Mucosa of stomach (tissue), 1 donor: ENCODE measurements around the gene ACER3.
"Not testable (repeated sequence)": the region's sequence is repeated elsewhere in the genome, so short reads cannot be mapped to it uniquely, and the experiment has no call there.

Experiments
- H3K27me3 ChIP-seq: one replicate; pipeline ENCODE4 v1.7.0; 2013; ENCODE audit warnings: mild to moderate bottlenecking, low read length; ENCODE audit not compliant: control insufficient read depth, insufficient read depth
- H3K36me3 ChIP-seq: one replicate; pipeline ENCODE4 v1.7.0; 2013; ENCODE audit warnings: low read length; ENCODE audit not compliant: control insufficient read depth, insufficient read depth
- H3K4me1 ChIP-seq: one replicate; pipeline ENCODE4 v1.7.0; 2013; ENCODE audit warnings: mild to moderate bottlenecking, low read length; ENCODE audit not compliant: control insufficient read depth, insufficient read depth
- H3K4me3 ChIP-seq: one replicate; pipeline ENCODE4 v1.7.0; 2013; ENCODE audit warnings: low read length
- H3K9ac ChIP-seq: one replicate; pipeline ENCODE4 v1.7.0; 2013; ENCODE audit warnings: mild to moderate bottlenecking, low read length, moderate library complexity
- H3K9me3 ChIP-seq: one replicate; pipeline ENCODE4 v1.7.0; 2013; ENCODE audit warnings: mild to moderate bottlenecking, low read length, moderate library complexity; ENCODE audit not compliant: control insufficient read depth
- donor health status: Pancreatic carcinoma.

Gene ACER3

DNA sequence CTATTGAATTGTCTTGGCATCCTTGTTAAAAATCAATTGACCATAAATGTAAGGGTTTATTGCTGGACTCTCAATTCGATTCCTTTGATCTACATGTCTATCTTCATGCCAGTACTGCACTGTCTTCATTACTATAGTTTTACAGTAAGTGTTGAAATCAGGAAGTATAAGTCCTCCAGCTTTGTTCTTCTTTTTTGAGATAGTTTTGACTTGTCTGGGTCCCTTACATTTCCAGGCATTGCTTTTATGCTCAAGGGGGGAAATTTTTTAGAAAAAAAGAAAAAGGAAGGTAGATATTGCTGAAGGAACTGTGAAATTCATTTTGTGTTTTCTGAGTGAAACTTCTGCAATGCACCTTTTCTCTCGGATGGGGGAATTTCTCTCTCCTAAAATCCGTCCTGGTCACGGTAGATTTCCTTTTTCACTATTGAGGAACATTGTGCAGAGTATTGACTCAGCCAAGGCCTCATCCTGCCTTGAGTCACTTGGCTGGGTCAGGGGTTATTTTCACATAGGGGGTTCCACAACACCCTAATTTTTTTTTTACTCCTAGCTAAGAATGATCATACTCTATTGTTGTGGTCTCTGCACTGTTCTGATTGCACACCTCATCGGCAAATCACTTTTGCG lies 2.8 kb upstream of the ACER3 start:
- Histone ChIP-seq H3K27me3 (no peaks in the 10 kb centered on the region), H3K36me3 (no peaks in the 10 kb centered on the region), H3K4me3 (no peak overlapping the region), H3K4me1 (peaks cover 10% of the 10 kb centered on the region), H3K9ac (no peak overlapping the region), H3K9me3 (no peaks in the 10 kb centered on the region)

DNA sequence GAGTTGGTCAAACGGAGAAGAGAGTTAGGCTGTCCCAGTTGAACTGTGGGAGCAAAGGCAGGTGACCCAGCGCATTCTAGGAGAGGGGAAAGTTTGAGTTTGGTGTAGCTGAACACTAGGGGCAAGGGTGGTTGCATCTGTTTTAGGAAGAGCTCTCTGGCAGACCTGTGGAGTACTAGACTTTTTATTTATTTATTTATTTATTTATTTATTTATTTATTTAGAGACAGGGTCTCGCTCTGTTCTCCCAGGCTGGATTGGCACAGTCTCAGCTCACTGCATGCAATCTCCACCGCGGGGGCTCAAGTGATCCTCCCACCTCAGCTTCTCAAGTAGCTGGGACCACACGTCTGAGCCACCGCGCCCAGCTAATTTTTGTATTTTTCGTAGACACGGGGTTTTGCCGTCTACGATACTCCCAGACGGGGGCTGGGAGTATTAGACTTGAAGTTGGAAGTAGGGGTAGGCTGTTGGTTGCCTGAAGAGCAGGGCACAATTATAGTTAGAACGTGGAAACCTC lies 950 bp upstream of the ACER3 start:
- no peaks in the 10 kb centered on the region for H3K27me3 ChIP-seq
- no peak overlapping the region for H3K9ac ChIP-seq
- H3K36me3 ChIP-seq: no peaks in the 10 kb centered on the region
- no peaks in the 10 kb centered on the region for H3K9me3 ChIP-seq
- no peak overlapping the region for H3K4me3 ChIP-seq
- H3K4me1 ChIP-seq: peaks cover 10% of the 10 kb centered on the region

DNA sequence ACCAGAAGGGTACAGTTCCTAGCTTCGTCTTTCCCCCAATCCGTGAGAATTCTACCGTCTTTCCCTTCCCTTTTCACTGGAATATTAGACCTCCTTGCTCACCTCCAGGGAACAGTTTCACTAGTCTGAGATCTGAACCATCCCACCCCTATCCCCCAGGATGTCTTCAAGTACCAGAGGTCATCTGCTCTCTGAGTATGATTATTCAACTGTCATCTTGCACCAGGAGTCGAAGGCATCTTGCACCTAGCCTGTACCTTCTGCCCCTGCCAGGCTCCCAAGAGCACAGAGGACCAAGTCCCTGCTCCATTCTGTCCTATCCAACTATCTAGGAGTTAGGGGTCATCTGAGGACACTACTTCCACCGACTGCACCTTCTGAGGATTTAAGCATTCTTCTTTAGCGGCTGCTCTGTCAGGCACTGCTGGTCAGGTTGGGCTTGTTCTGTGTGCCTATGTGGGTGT lies 804 bp downstream of the ACER3 start:
- H3K4me1 ChIP-seq: peaks cover 10% of the 10 kb centered on the region

DNA sequence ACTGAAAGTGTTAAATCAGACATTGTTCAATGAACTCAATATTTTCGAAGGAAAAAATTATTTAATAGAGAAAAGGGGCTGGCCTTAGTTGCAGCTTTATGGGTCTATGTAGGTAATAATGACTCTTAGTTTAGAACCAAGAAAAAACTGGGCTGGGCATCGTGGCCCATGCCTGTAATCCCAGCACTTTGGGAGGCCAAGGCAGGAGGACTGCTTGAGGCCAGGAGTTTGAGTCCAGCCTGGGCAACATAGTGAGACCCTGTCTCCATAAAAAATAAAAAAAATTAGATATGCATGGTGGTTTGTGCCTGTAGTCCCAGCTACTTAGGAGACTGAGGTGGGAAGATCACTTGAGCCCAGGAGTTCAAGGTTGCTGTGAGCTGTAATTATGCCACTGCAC lies 2.1 kb downstream of the ACER3 start:
- not testable (repeated sequence) for H3K36me3 ChIP-seq, H3K27me3 ChIP-seq, H3K9me3 ChIP-seq, H3K9ac ChIP-seq, H3K4me3 ChIP-seq, H3K4me1 ChIP-seq

More for the DNA sequence above, 804 bp downstream of the ACER3 start:
- peak overlapping the region; percentile 51 for H3K4me3 ChIP-seq
- no peaks in the 10 kb centered on the region for H3K27me3 ChIP-seq
- H3K9me3 ChIP-seq: no peaks in the 10 kb centered on the region
- peak overlapping the region; percentile 81 for H3K9ac ChIP-seq
- H3K36me3 ChIP-seq: no peaks in the 10 kb centered on the region

DNA sequence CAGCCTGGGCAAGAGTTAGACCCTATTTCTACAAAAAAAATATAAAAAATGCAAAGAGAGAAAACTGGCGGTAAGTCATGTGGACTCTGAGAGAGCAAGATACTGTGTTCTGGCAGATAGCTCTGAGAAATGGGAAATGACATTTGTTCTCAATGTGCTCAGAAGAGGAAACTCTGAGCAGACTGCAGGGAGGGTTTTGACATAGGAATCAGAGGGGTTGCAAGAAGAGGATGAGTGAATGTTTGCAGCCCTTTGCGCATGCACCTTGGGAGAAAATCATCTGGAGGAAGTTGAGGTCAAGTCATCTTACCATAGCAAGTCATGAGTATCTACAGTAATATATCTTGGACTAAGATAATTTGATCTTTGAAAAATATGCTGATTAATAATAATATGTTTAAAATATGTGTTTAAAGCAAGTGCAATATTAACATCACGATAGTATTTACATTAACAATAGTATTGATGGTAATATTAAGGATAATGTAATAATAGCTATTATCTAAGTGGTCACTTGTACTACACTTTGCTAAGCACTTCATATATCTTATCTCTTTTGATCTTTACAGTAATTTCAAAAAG lies 2.6 kb downstream of the ACER3 start:
- Histone ChIP-seq H3K9me3 (no peaks in the 10 kb centered on the region), H3K4me3 (no peak overlapping the region), H3K9ac (no peak overlapping the region), H3K4me1 (peaks cover 10% of the 10 kb centered on the region), H3K36me3 (no peaks in the 10 kb centered on the region), H3K27me3 (no peaks in the 10 kb centered on the region)

DNA sequence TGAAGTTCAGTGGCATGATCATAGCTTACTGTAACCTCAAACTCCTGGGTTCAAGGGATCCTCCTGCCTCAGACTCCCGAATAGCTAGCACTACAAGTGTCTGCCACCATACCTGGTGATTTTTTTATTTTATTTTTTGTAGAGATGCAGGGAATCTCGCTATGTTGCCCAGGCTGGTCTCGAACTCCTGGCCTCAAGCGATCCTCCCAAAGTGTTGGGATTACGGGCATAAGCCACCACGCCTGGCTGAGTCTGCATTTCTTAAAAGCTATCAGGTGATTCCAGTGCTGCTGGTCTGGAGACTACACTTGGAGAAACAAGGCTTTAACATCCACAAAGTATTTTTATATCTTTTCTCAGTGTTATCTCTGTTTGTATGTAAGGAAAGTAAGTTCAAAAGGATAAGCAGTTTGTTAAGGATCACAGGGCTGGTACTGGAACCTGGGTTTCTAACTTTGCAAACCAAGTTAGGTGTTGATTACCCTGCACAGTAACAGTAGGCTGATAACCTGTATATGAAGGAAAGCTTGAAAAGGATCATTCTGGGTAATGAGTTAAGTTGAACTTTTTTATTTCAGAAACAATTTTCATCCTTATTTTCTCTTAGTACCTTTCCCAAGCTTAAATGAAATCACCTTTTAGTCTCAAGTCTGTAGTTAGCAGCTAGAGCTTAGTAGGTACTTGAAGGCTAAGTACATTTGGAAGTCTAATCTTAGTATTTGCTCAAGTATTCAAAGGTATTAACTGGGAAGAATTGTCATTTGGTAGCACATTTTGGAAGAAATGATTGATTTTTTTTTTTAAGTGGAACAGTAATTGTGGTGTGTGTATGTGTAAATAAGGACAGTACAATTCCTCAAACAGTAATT lies 12.5 kb downstream of the ACER3 start:
- no peaks in the 10 kb centered on the region for H3K27me3 ChIP-seq
- H3K9ac ChIP-seq: no peak overlapping the region

DNA sequence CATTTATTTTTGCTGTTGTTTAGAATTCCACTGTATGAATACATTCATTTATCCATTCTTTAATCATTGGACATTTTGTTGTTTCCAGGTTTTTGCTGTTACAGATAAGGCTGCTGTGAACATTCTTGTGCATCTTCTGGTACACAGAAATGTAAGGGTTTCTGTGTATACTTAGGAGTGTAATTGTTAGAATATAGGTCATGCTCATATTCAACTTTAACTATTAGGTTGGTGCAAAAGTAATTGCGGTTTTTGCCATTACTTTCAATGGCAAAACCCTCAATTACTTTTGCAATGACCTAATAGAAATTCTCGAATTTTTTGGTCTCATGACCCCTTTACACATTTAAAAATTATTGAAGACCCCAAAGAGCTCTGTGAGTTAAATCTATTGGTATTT lies 17.3 kb downstream of the ACER3 start:
- Histone ChIP-seq H3K9ac (no peak overlapping the region), H3K4me3 (no peak overlapping the region), H3K36me3 (no peaks in the 10 kb centered on the region), H3K27me3 (no peaks in the 10 kb centered on the region), H3K4me1 (no peaks in the 10 kb centered on the region), H3K9me3 (no peaks in the 10 kb centered on the region)

More for the DNA sequence above, 12.5 kb downstream of the ACER3 start:
- H3K4me1 ChIP-seq: no peaks in the 10 kb centered on the region
- no peaks in the 10 kb centered on the region for H3K36me3 ChIP-seq
- H3K4me3 ChIP-seq: no peak overlapping the region
- no peaks in the 10 kb centered on the region for H3K9me3 ChIP-seq

DNA sequence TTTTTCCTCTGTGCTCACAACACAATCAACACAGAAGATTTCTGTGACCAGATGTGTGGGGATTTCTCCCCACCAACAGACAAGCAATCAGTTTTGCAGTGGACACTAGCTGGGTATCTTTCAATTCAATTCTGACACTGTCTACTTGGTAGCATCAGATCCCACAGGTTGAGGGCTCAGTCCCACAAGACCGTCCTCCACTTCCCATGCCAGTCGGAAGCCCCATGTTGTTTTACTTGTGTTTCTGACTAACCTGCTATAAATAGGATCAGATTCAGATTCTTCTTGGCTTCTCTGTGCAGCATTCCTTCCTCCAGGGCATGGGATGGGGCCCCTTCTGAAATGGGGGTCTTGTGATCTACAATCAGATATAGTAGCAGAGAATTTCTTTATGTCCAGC lies 19.6 kb downstream of the ACER3 start:
- no peaks in the 10 kb centered on the region for H3K27me3 ChIP-seq
- H3K9me3 ChIP-seq: no peaks in the 10 kb centered on the region
- H3K4me3 ChIP-seq: no peak overlapping the region
- no peaks in the 10 kb centered on the region for H3K36me3 ChIP-seq
- H3K4me1 ChIP-seq: no peaks in the 10 kb centered on the region
- H3K9ac ChIP-seq: no peak overlapping the region

DNA sequence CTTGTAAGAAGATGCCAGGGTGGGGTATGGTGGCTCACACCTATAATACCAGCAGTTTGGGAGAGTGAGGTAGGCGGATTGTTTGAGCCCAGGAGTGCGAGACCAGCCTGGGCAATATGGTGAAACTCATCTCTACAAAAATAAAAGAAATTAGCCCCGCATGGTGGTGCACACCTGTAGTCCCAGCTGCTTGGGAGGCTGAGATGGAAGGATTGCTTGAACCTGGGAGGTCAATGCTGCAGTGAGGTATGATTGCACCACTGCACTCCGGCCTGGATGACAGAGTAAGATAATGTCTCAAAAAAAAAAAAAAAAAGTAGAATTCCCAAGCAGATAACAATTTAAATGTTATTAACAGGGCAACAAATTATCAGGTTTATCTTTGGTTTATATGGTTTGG lies 20.2 kb downstream of the ACER3 start:
- no peaks in the 10 kb centered on the region for H3K27me3 ChIP-seq
- no peaks in the 10 kb centered on the region for H3K9me3 ChIP-seq
- no peaks in the 10 kb centered on the region for H3K4me1 ChIP-seq
- H3K9ac ChIP-seq: no peak overlapping the region
- H3K4me3 ChIP-seq: no peak overlapping the region
- no peaks in the 10 kb centered on the region for H3K36me3 ChIP-seq

DNA sequence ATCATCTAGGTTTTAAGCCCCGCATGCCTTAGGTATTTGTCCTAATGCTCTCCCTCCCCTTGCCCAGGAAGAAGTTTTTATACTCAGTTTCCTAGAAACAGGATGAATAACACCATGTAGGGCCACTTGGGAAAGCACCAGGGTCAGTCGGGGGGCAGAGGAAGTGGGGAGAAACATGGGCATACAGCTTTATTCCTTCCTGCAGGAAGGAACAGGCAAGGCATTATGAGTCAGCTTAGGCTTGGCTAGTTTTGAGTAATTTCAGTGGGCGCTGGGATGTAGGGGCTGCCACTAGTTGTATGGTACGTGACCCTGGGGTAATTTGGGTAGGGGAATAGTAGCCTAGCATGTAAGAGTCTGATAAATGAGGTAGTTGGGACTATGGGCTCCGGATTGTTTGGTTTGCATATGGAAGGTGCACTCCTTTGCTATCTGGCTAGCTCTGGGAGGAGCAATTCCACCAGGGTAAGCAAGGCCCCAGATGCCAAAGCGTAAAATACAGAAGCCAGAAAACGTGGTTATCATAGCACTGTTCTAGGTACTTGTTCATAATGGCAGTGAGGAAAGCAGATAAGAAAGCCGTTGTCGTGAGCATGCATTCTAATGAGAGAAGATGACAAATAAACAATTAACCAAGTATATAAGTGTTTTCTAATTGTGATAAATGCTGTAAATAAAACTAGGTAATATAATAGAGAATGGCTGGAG lies 24.8 kb downstream of the ACER3 start:
- Histone ChIP-seq H3K4me1 (no peaks in the 10 kb centered on the region), H3K9me3 (no peaks in the 10 kb centered on the region), H3K36me3 (no peaks in the 10 kb centered on the region), H3K27me3 (no peaks in the 10 kb centered on the region), H3K4me3 (no peak overlapping the region), H3K9ac (no peak overlapping the region)

DNA sequence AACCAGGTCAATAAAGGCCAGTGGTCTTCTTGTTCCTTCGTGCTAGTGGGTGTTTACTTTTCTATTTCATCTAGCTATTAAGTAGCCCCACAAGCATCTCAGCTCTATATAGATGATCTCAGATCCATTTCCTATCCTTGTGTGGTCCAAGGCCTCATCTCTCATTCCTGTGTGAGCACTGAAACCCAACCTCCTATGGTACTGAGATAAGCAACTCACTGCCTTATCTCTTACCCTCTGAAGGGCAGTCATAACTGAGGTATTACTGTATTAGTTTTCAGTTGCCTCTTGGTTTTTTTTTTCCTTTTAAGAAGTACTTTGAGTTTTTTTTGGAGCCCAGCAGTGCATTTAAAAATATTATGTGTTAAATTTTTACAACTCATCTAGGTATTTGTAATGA lies 28.3 kb downstream of the ACER3 start:
- Histone ChIP-seq H3K9ac (no peak overlapping the region), H3K27me3 (no peaks in the 10 kb centered on the region), H3K9me3 (no peaks in the 10 kb centered on the region), H3K4me1 (peaks cover 5% of the 10 kb centered on the region), H3K4me3 (no peak overlapping the region), H3K36me3 (no peaks in the 10 kb centered on the region)
